Ammon's horn (tissue), 1 donor: ENCODE data around the gene NT5C3B.
"Not testable (repeated sequence)": the region's sequence is repeated elsewhere in the genome, so short reads cannot be mapped to it uniquely, and the experiment has no call there.

Experiments
- DNase-seq: peaks from one replicate; pipeline ENCODE4 v3.0.0-alpha.2; 2016; ENCODE audit warnings: low spot score

Gene NT5C3B

DNA sequence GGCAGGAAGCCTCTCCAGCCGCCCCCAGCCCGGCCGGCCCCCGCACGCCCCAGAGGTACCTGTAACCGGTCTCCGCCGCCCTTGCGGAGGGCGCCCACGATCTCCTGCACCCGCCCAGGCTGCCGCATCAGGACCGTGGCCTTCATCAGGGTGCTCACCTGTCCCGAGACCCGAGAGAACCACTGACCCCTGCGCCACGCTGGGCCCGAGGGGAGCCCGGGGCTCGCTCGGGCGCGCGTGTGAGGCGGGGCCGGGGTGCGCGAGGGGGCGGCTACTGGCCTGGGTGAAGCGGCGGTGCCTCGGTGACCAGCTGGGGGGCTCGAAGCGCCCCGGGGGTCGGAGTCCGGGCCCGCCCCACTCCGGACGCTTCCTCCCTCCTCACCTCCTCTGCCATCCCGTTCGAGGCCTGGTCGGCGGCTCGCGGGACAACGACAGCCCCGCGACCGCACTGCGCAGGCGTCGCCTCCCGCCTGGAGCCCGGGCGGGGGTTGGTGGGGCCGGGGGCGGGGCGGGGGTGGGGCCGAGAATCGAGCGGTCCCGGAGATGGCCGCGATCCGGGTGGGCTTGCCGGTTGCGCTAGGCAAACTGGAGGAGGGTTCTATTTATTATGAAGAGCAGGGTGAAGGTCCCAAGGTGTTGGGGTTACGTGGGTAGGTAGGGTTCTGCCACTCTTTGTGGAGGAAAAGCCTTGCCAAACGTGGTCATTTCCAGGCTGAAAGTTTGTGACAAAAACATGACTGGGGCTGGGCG lies at the start of gene NT5C3B:
Gene NT5C3B (minus strand): TSS at position 433 of the 750 bp plus-strand sequence. CDS start 39 bp downstream, at position 394.
- peak; percentile 68 for DNase-seq

DNA sequence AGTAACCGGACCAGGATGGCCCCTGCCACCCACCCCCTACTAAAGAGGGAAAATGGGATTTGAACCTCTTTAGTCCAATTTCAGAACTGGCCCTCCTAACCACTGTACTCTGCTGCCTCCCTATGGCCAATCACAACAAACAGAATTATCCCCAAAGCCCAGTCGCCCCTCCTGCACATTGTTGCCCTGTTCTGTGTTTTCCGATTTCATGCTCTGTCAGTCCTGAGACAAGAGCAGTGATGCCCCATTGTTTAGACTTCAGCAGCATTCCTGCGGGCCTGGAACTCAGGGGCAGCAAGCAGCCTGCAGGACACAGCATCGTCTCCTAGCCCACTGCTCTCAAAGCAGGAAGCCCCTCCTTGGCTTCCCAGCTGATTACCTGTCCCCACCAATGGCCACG lies 49.7 kb upstream of the NT5C3B start:
- DNase-seq: no peak

DNA sequence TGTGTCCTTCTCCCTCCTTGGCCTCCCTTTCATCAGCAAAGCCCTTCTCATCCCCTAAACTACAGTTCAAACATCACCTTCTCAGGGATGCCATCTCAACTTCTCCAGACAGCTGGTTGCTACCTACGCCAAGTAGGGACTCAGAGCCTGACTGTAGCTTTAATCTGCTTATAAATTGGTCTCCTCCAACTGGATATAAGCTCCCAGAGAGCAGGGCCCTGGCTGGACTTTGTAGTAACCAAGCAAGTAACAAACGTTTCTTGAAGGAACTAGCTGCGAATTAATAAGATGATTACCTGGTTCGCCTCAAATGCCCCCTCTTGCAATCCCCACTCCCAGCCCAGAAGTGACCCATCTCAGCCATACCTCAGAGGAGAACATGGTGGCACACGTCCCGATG lies 46.7 kb upstream of the NT5C3B start:
- DNase-seq: no peak

DNA sequence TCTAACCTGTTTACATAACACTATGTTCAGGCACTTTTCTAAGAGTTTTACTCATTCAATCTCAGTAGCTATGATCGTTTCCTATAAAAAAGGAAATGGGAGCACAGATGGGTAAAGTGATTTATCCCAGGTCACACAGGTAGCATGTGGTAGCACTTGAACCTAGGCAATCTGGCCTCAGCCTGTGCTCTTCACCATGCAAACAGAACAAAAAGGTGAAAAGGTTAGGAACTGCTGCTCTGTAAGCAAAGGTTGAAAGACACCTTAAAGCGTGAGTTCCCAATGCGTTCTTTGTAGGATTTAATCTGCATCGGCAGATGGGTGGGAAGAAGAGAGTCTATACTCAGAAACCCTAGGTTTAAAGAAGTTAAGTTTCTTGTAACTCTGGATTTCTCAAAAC lies 44.1 kb upstream of the NT5C3B start:
- no peak for DNase-seq

DNA sequence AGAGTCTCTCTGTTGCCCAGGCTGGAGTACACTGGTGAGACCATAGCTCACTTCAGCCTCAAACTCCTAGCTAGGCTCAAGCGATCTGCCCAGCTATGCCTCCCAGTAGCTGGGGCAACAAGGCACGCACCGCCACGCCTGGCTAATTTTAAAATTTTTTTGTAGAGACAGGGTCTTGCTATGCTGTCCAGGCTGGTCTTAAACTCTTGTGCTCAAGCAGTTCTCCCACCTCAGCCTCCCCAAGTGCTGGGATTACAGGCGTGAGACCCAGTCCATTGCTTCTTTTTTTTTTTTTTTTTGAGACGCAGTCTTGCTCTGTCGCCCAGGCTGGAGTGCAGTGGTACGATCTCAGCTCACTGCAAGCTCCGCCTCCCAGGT lies 38.2 kb upstream of the NT5C3B start:
- not testable (repeated sequence) for DNase-seq

DNA sequence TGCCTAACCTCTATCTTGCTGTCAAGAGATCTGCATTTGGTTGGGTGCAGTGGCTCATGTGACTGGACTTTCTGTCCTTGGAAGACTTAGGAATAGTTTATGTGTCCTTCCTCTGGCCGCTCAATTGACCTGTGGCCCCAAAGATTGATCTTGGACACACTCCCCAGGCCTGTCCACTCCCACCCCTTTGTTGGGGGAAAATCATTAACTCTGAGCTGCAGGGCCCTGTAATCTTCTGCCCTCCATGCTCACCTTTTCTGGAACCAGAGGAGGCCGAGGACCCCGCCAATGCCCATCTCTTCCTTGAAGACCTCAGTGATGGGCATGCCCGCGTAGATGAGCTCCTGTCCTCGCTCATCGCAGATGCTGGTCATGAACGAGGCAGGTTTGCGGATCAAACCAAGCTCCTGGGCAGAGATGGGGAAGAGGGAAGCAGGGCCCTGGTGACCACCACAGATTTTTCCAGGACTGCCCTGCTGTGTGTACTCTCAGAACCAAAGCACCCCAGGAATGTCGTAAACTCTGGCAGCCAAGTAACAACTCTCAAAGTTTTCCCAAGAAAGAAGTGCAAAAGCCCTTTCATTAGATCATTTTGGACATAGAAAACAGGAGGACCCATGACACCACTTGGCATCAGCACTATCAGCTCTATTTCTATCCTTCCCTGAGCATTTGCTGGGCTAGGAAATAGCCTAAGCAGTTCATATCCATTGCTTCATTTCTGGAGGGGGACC lies 37.7 kb upstream of the NT5C3B start:
- no peak for DNase-seq

DNA sequence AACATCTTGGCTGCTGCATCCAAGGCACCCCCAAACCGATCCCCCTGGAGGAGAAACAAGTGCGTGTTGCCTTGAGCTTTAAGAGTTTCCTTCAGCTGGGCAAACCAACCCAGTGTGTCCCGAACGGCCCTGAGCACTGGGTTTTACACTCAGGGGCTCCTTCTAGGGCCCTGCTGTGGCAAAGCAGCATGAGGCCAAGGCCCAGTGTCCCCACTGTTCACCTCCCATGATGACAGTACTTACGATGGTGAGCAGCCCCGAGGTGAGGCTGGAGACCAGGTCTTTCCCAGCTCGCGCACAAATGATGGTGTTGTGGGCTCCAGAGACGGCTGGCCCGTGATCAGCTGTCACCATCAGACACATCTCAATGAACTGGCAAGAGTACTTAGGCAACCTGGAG lies 35.8 kb upstream of the NT5C3B start:
- no peak for DNase-seq

DNA sequence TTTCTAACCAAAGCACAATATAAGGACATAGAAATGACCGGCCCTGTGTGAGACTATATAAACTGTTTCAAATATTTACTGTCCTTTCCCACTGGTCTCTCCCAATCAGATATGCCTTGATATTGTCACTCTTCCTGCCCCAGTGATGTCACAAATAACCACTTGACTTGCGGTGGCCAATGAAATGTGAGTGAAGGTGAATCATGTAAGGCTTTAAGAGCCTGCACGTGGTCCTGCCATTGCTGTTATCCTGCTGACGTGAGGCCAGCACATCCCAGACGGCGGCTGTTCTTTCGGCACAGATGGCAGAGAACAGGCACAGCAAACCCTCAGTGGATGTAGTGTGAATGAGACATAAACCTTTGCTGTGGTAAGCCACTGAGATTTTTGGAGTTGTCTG lies 34.6 kb upstream of the NT5C3B start:
- peak; percentile 69 for DNase-seq

DNA sequence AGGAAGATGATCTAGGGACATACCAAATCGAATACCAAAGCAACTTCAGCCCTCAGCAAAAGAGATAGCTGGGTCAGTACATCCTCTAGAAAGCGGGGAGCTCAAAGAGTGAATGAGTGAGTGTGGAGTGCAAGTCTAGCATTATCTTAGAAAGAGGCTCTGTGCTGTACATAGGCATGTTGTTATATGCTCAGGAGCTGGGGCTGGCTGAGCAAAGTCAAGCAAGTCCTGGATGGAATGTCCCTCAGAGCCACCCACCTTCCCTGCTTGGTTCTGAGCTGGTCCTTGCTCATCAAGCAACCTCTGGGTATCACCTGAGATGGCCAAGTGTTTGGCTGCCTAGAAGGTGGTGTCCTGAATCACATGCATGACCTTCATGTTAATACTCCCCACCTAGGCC lies 34.1 kb upstream of the NT5C3B start:
- DNase-seq: no peak

DNA sequence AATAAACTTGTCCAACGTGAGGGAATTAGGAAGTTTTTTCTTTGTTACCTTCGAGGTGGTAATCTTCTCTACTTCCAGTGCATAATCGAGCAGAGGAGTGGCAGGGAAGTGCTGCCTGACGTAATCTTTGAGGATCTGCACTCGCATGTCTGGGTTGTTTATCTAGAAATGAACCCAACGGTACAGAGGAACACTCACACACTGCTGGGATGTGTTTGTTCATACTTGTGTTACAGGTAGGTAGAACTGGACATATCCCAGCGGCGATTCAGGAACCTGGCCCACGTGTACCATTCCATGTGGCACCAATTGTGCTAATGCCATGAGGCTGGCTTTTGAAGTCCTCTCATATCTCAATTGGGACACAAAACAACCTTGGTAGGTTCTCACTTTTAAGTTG lies 33.4 kb upstream of the NT5C3B start:
- DNase-seq: no peak

DNA sequence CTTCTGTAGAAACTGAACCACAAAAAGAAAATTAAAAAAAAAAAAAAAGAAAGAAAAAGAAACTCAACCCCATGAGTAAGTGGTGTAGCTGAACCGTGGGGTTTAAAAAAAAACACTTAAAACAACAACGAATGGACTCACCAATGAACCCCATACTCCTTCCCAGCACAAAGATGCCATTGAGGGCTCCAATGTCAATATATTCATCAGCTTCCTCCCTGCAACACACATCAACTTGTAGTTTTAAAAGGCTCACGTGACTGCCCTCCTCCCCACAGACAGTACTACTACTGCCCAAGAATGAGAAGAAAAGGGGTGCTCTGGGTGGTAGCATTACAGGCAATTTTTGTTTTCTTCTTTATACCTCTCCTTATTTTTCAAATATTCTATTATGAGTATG lies 32.5 kb upstream of the NT5C3B start:
- DNase-seq: no peak

DNA sequence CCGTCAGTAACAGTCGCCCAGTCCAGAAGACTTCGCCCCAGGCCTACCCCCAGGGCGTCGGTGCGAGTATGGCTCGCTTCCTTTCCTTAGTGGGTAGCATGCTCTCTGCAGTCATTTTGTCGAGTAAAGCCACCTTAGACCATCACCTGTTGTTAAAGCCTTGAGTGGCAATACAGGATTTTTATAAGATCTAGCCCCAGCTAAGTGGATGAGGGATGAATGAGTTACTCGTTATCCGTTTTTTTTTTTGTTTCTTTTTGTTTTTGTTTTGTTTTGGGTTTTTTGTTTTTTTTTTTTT lies 29.5 kb upstream of the NT5C3B start:
- DNase-seq: no peak

DNA sequence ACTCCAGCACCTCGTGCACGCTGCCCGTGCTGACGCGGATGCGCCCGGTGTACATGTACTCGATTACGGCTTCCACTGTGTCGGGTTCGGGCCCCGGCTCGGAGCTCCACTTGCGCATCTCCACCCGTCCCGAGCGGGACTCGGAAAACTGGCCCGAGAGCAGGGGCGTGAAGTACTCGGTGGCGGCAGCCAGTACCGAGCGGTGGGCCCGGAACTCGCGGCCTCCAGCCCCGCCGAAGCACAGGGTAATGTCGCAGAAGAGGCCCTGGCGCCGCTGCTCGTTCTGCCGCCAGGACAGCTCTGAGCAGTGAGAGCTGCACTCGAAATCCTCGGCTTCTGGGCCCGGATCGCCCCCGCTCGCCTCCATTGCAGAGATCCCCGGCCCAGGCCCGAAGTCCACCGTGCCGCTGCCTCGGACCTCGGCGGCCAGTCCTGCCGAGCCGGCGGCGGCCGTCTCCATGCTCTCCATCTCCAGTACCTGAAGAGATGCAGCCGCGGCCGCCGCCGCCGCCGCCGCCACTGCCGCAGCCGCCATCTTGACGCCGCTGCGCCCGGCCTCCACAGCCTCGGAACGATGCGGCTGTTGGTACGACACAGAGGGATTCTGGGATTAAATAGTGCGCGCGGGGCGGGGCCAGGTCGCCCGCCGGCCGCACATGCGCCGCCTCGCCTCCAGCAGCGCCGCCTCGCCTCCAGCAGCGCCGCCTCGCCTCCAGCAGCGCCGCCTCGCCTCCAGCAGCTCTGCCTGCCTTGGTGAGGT lies 29.0 kb upstream of the NT5C3B start, which contains the start of gene KLHL11:
Gene KLHL11 (minus strand): TSS at position 588 of the 760 bp plus-strand sequence. CDS start 53 bp downstream, at position 535.
- peak; percentile 94 for DNase-seq

DNA sequence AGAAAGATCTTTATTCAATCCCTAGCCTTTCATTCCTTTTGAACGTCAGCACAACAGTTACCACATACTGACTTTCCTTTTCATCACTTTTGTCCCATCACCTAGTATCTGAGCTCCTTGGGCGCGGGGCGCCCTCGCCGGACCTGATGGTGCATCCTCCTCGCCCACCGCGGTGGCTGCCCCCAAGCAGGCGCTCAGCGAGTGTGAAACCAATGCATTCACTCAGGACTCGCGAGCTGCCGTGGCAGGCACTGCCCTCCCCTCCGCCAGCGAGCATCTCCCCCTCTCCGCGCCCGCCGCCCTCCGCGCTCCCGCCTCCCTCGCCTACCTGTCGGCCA lies 28.4 kb upstream of the NT5C3B start:
- no peak for DNase-seq

DNA sequence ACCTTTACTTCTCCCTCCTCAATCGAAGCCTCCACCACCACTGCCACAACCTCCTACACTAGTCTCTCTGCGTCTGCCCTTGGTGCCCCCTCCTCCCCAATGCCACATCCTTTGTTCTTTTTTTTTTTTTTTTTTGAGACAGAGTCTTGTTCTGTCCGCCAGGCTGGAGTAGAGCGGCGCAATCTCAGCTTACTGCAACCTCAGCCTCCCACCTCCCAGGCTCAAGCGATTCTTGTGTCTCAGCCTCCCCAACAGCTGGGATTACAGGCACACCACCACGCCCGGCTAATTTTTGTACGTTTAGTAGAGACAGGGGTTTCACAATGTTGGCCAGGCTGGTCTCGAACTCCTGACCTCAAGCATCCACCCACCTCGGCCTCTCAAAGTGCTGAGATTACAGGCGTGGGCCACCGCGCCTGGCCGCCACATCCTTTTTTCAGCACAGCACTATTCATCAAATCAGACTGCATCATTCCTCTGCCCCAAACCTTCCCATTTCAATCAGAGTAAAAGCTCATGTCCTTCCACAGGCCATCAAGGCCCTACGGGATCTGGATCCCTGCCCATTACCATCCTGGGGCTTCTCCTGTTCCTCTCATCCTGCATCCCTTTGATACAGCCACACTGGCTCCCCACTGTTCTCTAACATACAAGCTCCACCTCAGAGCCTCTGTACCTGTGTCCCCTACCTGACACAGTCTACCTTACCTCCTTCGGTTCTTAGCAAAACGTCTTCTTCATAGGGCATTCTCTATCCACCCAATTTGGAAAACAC lies 27.2 kb upstream of the NT5C3B start:
- no peak for DNase-seq

DNA sequence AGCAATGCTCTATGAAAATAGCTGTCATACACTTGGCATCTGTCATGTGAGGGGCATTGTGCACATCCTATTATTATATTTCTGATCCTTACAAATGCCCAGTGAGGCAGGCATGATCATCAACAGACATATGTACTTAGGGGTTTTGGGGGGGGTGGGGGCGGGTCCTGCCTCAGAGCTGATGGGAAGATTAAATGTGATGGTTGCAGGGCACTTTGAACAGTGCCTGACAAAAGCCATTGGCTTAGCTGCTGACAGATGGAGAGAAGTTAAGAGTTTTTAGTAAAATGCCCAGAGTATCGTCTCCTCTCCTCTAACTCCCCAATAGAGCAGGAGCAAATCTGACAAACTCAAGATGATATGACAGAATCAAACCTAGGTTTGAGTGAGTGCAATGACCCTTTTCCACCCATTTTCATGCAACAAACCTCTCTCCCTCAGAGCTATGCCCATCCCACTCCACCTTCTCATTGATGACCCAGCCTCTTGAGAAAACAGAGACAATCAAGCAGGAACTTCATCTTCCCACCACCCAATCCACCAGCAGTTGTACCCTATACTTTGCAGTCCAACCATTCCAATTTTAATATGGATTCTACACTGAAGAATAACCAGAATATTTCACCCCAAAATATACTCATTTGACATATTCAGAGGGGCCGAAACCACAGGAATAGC lies 24.4 kb upstream of the NT5C3B start:
- DNase-seq: no peak

DNA sequence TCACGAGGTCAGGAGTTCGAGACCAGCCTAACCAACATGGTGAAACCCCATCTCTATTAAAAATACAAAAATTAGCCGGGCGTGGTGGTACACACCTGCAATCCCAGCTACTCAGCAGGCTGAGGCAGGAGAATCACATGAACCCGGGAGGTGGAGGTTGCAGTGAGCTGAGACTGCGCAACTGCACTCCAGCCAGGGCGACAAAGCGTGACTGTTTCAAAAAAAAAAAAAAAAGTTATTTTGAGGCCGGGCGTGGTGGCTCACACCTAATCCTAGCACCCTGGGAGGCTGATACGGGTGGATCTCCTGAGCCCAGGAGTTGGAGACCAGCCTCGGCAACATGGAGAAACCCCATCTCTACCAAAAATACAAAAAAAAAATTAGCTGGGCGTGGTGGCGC lies 15.3 kb upstream of the NT5C3B start:
- not testable (repeated sequence) for DNase-seq

DNA sequence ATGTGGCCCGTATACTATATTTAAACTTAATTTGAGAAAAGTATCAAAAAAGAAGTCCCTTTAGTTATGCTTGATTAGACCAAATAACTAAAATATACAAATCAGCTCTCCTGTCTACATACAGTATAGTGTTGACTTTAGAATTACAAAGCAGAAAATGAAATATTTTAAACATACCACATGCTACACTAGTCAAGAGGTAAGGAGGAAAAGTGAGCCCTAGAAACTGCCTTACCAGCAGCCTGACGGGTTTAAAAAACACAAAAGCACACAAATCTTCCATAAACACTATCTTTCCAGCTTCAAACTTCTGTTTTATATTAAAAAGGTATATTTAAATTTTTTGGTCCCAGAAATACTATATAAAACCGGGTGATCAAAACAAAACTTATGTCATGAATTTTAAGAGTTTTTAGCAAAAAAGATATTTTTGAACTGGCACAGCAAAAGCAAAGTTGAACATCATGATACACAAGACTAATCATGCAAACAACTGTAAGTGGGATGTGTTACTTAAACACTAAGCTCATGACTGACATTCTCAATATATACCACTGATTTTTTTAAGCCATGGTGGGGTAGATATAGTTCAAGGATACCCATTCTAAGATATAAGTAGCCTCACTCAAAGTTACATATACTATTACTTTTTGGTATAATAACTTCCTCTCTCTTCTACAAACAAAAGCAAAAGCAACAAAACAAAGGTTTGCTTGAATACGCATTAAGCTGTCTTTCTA lies 13.4 kb upstream of the NT5C3B start:
- no peak for DNase-seq

DNA sequence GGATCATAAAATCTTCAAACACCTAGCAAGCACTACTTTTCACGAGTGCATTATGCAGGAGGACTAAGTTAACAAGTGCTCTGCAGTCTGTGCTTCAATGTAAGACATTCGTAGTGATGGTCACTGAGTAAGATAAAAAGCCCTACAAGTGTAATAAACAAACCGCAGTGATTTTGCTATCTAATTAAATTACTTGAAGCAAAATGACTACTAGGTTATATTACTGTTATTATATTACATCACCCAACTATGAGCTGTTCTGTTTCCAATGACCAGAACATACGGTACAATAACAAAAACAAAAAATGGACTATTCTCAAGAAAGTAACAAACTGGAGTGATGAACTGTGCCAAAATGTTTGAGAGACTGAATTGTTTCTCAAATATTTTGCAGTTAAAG lies 12.8 kb upstream of the NT5C3B start:
- DNase-seq: no peak

DNA sequence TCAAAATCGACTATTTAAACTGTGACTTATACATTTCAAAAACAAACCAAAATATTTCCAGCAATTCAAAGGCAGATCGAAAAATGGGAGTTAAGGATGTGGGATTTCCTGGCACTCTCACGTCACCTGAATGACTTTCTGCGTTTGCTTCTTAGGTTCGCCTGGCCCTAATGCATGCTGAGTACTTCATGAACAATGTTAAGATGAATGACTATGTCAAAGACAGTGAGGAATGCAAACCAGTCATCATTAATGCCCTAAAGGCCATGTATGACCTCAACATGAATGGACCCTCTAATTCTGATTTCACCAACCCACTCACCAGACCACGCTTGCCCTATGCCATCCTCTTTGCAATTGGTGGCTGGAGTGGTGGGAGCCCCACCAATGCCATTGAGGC lies 8.9 kb upstream of the NT5C3B start:
- DNase-seq: no peak

DNA sequence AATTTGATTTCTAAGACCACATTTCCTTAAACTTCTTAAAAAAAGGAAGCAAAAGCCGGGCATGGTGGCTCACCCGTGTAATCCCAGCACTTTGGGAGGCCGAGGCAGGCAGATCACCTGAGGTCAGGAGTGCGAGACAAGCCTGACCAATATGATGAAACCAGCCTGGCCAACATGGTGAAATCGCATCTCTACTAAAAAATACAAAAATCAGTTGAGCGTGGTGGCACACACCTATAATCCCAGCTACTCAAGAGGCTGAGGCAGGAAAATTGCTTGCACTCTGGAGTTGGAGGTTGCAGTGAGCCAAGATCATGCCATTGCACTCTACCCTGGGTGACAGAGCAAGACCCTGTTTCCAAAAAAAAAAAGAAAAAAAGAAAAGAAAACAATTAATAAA lies 4.7 kb upstream of the NT5C3B start:
- DNase-seq: not testable (repeated sequence)
